Smooth muscle cell (in vitro differentiated cells): ENCODE data around the gene FBXW11. TPM values are rescaled to one million over a fixed set of nuclear protein-coding genes. Genes with fewer than 3 reads are reported as not detected.
"Not testable (repeated sequence)": the region's sequence is repeated elsewhere in the genome, so short reads cannot be mapped to it uniquely, and the experiment has no call there.

Experiments used
- DNase-seq: peaks from one replicate; lab custom pipeline; 2025; ENCODE audit not compliant: unreplicated experiment; lab: John Stamatoyannopoulos, UW
- H2AFZ ChIP-seq: fragments of 200-600 bp; sonication (generic); 2 replicates; pipeline ENCODE4 v1.6.0; 2016; ENCODE audit warnings: antibody characterized with exemption, low read depth, mild to moderate bottlenecking
- H3F3A ChIP-seq: fragments of 200-600 bp; sonication (generic); 2 replicates; pipeline ENCODE4 v1.6.0; 2017; ENCODE audit warnings: antibody characterized with exemption, low read depth
- H3K27ac ChIP-seq: fragments of 200-600 bp; sonication (generic); 2 replicates; pipeline ENCODE4 v1.5.1; 2016; ENCODE audit warnings: low read depth, mild to moderate bottlenecking
- H3K27me3 ChIP-seq: fragments of 200-600 bp; sonication (generic); 2 replicates; pipeline ENCODE4 v1.6.1; 2016; ENCODE audit warnings: low read depth, mild to moderate bottlenecking
- H3K36me3 ChIP-seq: fragments of 200-600 bp; sonication (generic); 2 replicates; pipeline ENCODE4 v1.5.1; 2016; ENCODE audit warnings: low read depth
- H3K4me1 ChIP-seq: fragments of 200-600 bp; sonication (generic); 2 replicates; pipeline ENCODE4 v1.5.1; 2016; ENCODE audit warnings: low read depth
- H3K4me2 ChIP-seq: fragments of 200-600 bp; sonication (generic); 2 replicates; pipeline ENCODE4 v1.6.0; 2016; ENCODE audit warnings: mild to moderate bottlenecking
- H3K4me3 ChIP-seq: fragments of 200-600 bp; sonication (generic); 2 replicates; pipeline ENCODE4 v1.5.1; 2016; ENCODE audit warnings: mild to moderate bottlenecking
- H3K79me2 ChIP-seq: fragments of 200-600 bp; sonication (generic); 2 replicates; pipeline ENCODE4 v1.6.0; 2016; ENCODE audit warnings: low read depth, mild to moderate bottlenecking
- H3K9ac ChIP-seq: fragments of 200-600 bp; sonication (generic); 2 replicates; pipeline ENCODE4 v1.6.0; 2016; ENCODE audit warnings: low read depth
- H3K9me3 ChIP-seq: fragments of 200-600 bp; sonication (generic); replicated peaks from 2 replicates; pipeline ENCODE4 v1.5.1; 2016; ENCODE audit warnings: low read depth
- H4K20me1 ChIP-seq: fragments of 200-600 bp; sonication (generic); 2 replicates; pipeline ENCODE4 v1.6.0; 2016; ENCODE audit warnings: low read depth
- WGBS: methylation state at CpG from one replicate; pipeline ENCODE4 v1.1.7; 2016; ENCODE audit warnings: low lambda C conversion rate; 5-methylcytosine and 5-hydroxymethylcytosine counted together
- polyA plus RNA-seq: library from polyadenylated mRNA; unstranded; fragments of >200 nt; fragmentation: Nextera tagmentation; extraction: Ambion mirVana; gene quantifications from 2 replicates; pipeline ENCODE4 v1.2.1, GENCODE V29; 2016
- total RNA-seq: library from RNA; depleted of rRNA; stranded (reverse); fragments of >200 nt; gene quantifications from 2 replicates; pipeline ENCODE4 v1.2.3, GENCODE V29; 2014
- TF ChIP-seq, protein P1 (sequence below): fragments of 200-600 bp; sonication (generic); IDR thresholded peaks from 2 replicates; pipeline ENCODE4 v1.5.1; 2017; ENCODE audit warnings: borderline replicate concordance, mild to moderate bottlenecking, antibody characterized with exemption; ENCODE audit not compliant: insufficient read depth, poor library complexity, severe bottlenecking

Gene FBXW11
- total and polyA plus RNA-seq, 2 experiments from 2014 or later = 27.4 to 83.7 TPM

DNA sequence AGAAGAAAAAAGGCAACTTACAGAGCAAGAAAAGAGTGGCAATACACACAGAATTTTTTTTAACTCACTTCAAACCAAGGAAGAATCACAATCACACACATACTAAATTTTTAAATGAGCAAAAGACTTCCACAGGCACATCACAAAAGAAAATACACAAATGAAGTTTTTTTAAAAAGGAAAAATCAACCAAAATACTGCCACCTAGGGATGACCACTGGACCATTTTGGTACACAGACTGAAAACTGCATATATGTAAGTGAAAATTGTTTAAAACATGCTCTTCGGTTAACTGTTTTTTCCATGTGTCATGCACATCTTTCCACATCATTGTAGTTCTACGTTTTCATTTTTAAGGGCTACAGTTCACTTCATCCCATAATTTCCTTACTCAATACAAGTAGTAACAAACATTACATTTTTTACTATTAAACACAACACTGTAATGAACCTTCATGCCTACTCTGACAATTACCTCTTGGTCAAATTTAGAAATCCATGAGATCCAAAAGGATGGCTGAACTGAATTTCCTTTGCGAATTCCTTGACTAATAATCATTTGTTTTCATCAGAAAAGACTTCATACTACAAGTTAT, 79.0 kb downstream of the FBXW11 start:
- WGBS = 86% methylated on average over 3 of the region's 3 CpGs
- DNase-seq = no peak

DNA sequence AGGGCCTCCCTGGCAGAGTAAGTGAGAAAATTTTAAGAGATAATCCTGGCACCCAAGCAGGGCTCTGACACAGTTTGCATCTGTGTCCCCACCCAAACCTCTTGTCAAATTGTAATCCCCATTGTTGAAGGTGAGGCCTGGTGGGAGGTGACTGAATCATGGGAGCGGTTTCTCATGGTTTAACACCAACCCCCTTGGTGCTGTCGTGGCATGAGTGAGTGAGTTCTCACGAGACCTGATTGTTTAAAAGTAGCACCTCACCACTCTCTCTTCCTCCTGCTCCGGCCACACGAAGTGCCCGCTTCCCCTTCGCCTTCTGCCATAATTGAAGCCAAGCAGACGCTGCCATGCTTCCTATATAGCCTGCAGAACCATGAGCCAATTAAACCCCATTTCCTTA, 80.1 kb downstream of the FBXW11 start:
- Histone ChIP-seq H3K4me3 (no peak overlapping the region), H3K9me3 (no peaks in the 10 kb centered on the region), H3F3A (no peaks in the 10 kb centered on the region), H4K20me1 (peaks cover 98% of the 10 kb centered on the region), H3K4me1 (peaks cover 9% of the 10 kb centered on the region), H3K79me2 (peaks cover 96% of the 10 kb centered on the region), H3K4me2 (no peak overlapping the region), H3K27me3 (no peaks in the 10 kb centered on the region), H3K9ac (no peak overlapping the region), H3K27ac (no peak overlapping the region), H2AFZ (no peak overlapping the region), H3K36me3 (no peaks in the 10 kb centered on the region)
- no peak for DNase-seq
- WGBS = 79% methylated on average over 8 of the region's 8 CpGs
- TF ChIP-seq, protein P1, sequence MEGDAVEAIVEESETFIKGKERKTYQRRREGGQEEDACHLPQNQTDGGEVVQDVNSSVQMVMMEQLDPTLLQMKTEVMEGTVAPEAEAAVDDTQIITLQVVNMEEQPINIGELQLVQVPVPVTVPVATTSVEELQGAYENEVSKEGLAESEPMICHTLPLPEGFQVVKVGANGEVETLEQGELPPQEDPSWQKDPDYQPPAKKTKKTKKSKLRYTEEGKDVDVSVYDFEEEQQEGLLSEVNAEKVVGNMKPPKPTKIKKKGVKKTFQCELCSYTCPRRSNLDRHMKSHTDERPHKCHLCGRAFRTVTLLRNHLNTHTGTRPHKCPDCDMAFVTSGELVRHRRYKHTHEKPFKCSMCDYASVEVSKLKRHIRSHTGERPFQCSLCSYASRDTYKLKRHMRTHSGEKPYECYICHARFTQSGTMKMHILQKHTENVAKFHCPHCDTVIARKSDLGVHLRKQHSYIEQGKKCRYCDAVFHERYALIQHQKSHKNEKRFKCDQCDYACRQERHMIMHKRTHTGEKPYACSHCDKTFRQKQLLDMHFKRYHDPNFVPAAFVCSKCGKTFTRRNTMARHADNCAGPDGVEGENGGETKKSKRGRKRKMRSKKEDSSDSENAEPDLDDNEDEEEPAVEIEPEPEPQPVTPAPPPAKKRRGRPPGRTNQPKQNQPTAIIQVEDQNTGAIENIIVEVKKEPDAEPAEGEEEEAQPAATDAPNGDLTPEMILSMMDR = no peak

More for the DNA sequence above, 79.0 kb downstream of the FBXW11 start:
- peaks cover 97% of the 10 kb centered on the region for H4K20me1 ChIP-seq
- H3K9me3 ChIP-seq = no peaks in the 10 kb centered on the region
- H3K79me2 ChIP-seq = peaks cover 95% of the 10 kb centered on the region
- H3K36me3 ChIP-seq = no peaks in the 10 kb centered on the region
- no peak overlapping the region for H3K4me2 ChIP-seq
- no peak overlapping the region for H3K9ac ChIP-seq
- TF ChIP-seq, protein P1 = peak; percentile 57
- H2AFZ ChIP-seq = no peak overlapping the region
- no peaks in the 10 kb centered on the region for H3F3A ChIP-seq
- H3K4me3 ChIP-seq = no peak overlapping the region
- no peak overlapping the region for H3K27ac ChIP-seq
- H3K27me3 ChIP-seq = no peaks in the 10 kb centered on the region
- H3K4me1 ChIP-seq = peaks cover 9% of the 10 kb centered on the region

DNA sequence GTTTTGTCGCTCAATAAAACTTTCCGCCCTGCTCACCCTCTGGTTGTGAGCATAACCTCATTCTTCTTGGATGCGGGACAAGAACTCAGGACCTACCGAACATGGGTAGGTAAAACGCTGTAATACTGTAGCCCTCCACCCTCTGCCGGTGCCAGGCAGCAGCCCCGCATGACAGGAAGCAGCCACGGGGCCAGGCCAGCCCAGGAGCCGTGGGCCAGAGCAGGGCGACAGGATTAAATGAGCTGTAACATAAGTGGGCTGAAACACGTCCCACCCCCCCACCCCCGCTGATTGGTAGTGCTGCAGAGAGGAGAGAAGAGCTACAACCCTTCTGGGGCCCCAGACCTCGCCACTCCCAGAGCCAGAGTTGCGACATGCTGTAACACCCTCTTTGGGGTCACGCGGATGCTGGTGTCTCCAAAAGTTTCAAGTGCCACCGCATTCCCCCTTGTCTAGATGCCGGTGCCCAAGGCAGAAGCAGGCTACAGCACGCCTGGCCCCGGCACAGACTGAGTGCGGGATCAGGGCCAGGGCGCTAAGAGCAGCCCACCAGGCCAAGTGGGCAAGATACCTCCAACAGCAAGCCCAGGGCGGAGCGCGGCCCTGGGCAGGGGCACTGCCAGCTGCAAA, 81.8 kb downstream of the FBXW11 start:
- H3K4me3 ChIP-seq = no peak overlapping the region
- peaks cover 99% of the 10 kb centered on the region for H4K20me1 ChIP-seq
- peaks cover 9% of the 10 kb centered on the region for H3K4me1 ChIP-seq
- DNase-seq = no peak
- no peak overlapping the region for H3K4me2 ChIP-seq
- H3K9ac ChIP-seq = no peak overlapping the region
- H3K79me2 ChIP-seq = peaks cover 97% of the 10 kb centered on the region
- H3F3A ChIP-seq = no peaks in the 10 kb centered on the region
- H3K9me3 ChIP-seq = no peaks in the 10 kb centered on the region
- no peak overlapping the region for H2AFZ ChIP-seq
- H3K36me3 ChIP-seq = no peaks in the 10 kb centered on the region
- H3K27me3 ChIP-seq = no peaks in the 10 kb centered on the region
- TF ChIP-seq, protein P1 = no peak
- WGBS = 72% methylated on average over 22 of the region's 25 CpGs
- no peak overlapping the region for H3K27ac ChIP-seq

DNA sequence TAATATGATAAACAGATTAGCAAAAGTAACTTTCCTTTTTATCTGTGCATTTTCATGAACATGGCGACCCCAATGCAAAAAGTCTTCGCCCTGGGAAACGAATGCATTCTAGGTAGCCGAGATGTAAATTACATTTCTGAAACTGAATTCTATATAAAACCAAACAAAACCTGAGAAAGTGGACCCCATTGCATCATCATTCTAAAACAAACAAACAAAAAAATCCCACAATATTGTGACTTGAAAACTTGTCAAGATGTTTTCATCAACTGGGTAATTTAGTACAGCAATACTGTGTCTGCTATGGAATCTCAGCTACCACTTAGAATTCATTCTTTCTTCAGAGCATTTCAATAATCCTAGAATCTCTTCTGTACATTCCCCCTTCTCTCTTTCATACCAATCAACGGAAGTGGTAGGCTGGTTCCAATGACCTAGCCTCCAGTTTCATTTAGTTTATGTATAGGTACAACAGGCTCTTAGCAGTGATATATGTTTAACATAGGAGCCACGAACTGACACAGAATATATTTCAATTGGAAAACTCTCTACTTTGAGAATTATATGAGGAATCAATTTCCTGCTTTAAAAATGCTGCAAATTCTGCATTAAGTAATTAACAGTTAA, 85.6 kb downstream of the FBXW11 start:
- no peak overlapping the region for H3K4me3 ChIP-seq
- H2AFZ ChIP-seq = no peak overlapping the region
- H3K9ac ChIP-seq = no peak overlapping the region
- no peak overlapping the region for H3K4me2 ChIP-seq
- H3K36me3 ChIP-seq = no peaks in the 10 kb centered on the region
- H3F3A ChIP-seq = no peaks in the 10 kb centered on the region
- H4K20me1 ChIP-seq = peaks cover 99% of the 10 kb centered on the region
- H3K27ac ChIP-seq = no peak overlapping the region
- TF ChIP-seq, protein P1 = no peak
- WGBS = 95% methylated on average over 6 of the region's 6 CpGs
- no peak for DNase-seq
- H3K27me3 ChIP-seq = no peaks in the 10 kb centered on the region
- peaks cover 94% of the 10 kb centered on the region for H3K79me2 ChIP-seq
- no peaks in the 10 kb centered on the region for H3K9me3 ChIP-seq
- H3K4me1 ChIP-seq = no peaks in the 10 kb centered on the region

DNA sequence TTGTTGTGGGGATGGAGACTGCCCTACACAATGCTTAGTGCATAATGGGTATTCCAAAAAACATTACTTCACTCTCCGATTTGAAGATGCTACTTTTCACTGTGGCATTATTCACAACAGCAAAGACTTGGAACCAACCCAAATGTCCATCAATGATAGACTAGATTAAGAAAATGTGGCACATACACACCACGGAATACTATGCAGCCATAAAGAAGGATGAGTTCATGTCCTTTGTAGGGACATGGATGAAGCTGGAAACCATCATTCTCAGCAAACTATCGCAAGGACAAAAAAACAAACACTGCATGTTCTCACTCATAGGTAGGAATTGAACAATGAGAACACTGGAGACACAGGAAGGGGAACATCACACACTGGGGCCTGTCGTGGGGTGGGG, 90.7 kb downstream of the FBXW11 start:
- not testable (repeated sequence) for DNase-seq, H3K27ac ChIP-seq, H3K27me3 ChIP-seq, H3K4me3 ChIP-seq, H3K9me3 ChIP-seq, H3K9ac ChIP-seq, H2AFZ ChIP-seq, H3K4me2 ChIP-seq, H3K36me3 ChIP-seq, H3F3A ChIP-seq
- H3K4me1 ChIP-seq = peaks cover 12% of the 10 kb centered on the region
- peaks cover 100% of the 10 kb centered on the region for H4K20me1 ChIP-seq
- WGBS = 98% methylated on average over 4 of the region's 4 CpGs
- H3K79me2 ChIP-seq = peaks cover 79% of the 10 kb centered on the region
